CD4-positive, alpha-beta T cell (primary cell): Measurements from ENCODE around the gene COP1. TPM values are rescaled to one million over a fixed set of nuclear protein-coding genes. Genes with fewer than 3 reads are reported as not detected.

ENCODE experiments used
- ATAC-seq: fragments of 200-7000 bp; cut with Tn5 transposase; one replicate; pipeline ENCODE4 v1.10.0; 2022; ENCODE audit warnings: mild to moderate bottlenecking; ENCODE audit not compliant: poor library complexity
- CTCF ChIA-PET: fragments of 350-600 bp; sonication (Branson Sonifier 250); formaldehyde crosslinking; loops from one replicate; lab custom pipeline; 2021; ENCODE audit warnings: antibody characterized with exemption, inconsistent platforms; lab: Charles Lee
- POLR2A ChIA-PET: fragments of 350-600 bp; sonication (Branson Sonifier 250); formaldehyde crosslinking; loops from one replicate; lab custom pipeline; 2021; ENCODE audit warnings: antibody characterized with exemption, inconsistent platforms; lab: Charles Lee
- DNase-seq, 14 experiments: peaks; one replicate each; pipeline ENCODE4 v3.0.0-alpha.2; 2013 to 2020; ENCODE audit warnings: mixed read lengths in 2 of 14
- H3K27ac ChIP-seq, 2 donors: one replicate each; pipeline versions ENCODE4 v1.5.1 to v1.7.0; 2013; ENCODE audit warnings: low read length in 2 of 2, low read depth in 1 of 2, mild to moderate bottlenecking in 1 of 2
- H3K27me3 ChIP-seq, 2 experiments: 1 replicate in 1 of 2; 2 replicates in 1 of 2; pipeline versions ENCODE4 v1.6.1 to v1.7.0; 2013; ENCODE audit warnings: low read length in 2 of 2, control low read depth in 1 of 2, mild to moderate bottlenecking in 1 of 2, moderate library complexity in 1 of 2; ENCODE audit not compliant: insufficient read depth in 2 of 2, control insufficient read depth in 1 of 2
- H3K36me3 ChIP-seq: one replicate; pipeline ENCODE4 v1.6.1; 2013; ENCODE audit warnings: low read length, control low read depth; ENCODE audit not compliant: insufficient read depth
- H3K4me1 ChIP-seq: one replicate; pipeline ENCODE4 v1.6.1; 2013; ENCODE audit warnings: low read length, control low read depth; ENCODE audit not compliant: insufficient read depth
- H3K4me3 ChIP-seq: one replicate; pipeline ENCODE4 v1.5.1; 2013; ENCODE audit warnings: mild to moderate bottlenecking, low read length, moderate library complexity
- H3K9me3 ChIP-seq, 2 experiments: 1 replicate in 1 of 2; 2 replicates in 1 of 2; pipeline versions ENCODE4 v1.6.1 to v1.7.0; 2013; ENCODE audit warnings: low read length in 2 of 2, mild to moderate bottlenecking in 2 of 2, control low read depth in 1 of 2, moderate library complexity in 1 of 2; ENCODE audit not compliant: control insufficient read depth in 1 of 2, insufficient read depth in 1 of 2
- H3K27ac Mint-ChIP-seq: one replicate; pipeline ENCODE4 v1.8.0; 2020; ENCODE audit warnings: mixed read lengths
- H3K27me3 Mint-ChIP-seq: one replicate; pipeline ENCODE4 v1.8.0; 2021; ENCODE audit warnings: mixed read lengths
- H3K36me3 Mint-ChIP-seq: one replicate; pipeline ENCODE4 v1.8.0; 2021; ENCODE audit warnings: low read depth, mixed read lengths
- H3K4me1 Mint-ChIP-seq: one replicate; pipeline ENCODE4 v1.8.0; 2021; ENCODE audit warnings: low read depth, mixed read lengths
- H3K4me3 Mint-ChIP-seq: one replicate; pipeline ENCODE4 v1.8.0; 2020; ENCODE audit warnings: mild to moderate bottlenecking, mixed read lengths
- H3K9me3 Mint-ChIP-seq: one replicate; pipeline ENCODE4 v1.8.0; 2020; ENCODE audit warnings: mixed read lengths
- intact Hi-C, 2 experiments: fragments of 100-400 bp; cut with DNase I in 1 of 2; cut with micrococcal nuclease in 1 of 2; formaldehyde crosslinking; loops; one replicate each; pipeline versions ENCODE4 v1.15.1 to v1.9.0; 2023 to 2025; cut with DNase I, micrococcal nuclease
- total RNA-seq, 174 experiments: library from RNA in 2 of 174; stranded (reverse) in 2 of 174; gene quantifications; one replicate each; pipeline ENCODE4 v1.2.3 and lab custom pipeline; 2021 to 2026
- TF ChIP-seq, protein P1 (sequence below): fragments of 200-600 bp; IDR thresholded peaks from one replicate; pipeline ENCODE4 v1.8.0; 2022; ENCODE audit warnings: antibody characterized with exemption, mild to moderate bottlenecking

Gene COP1
- total RNA-seq, 2 experiments from 2014 or later = 38.6 to 42.2 TPM

DNA sequence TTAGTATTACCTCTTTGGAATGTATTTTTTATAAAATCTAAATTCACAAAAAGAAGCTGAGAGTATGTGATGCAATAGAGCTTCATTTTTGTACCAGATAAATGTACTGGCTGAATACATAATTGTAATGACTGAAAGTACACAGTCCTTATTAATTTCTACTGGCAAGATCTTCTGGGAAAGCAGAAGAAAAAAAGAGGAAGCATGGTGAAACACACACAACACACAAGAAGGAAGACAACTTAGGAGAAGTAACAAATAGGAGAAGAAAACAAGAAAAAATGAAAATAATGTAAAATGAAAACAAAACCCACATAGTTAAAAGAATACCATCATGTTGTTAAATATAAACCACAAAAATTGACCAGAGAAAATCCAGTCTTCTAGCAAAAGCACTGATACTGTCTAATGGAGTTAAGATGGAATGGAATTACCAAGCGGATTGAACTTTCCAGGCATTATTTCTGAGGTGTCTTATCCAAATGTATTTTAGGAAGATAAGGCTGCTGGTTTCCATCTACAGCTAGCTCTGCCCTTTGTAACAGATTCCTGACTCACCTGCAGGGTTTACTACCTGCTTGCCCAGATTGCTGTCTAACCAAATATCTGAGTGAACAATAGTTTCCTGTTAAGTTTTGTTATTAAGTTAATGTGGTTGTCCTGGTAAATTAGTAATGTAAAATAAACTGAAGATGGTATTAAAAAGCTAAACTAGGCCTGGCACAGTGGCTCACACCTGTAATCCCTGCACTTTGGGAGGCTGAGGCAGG, 4.5 kb upstream of the COP1 start:
- Histone ChIP-seq H3K27ac (no peak overlapping the region), H3K4me1 (peaks cover 8% of the 10 kb centered on the region), H3K36me3 (no peaks in the 10 kb centered on the region), H3K27me3 (peaks cover 0 to 7% of the 10 kb centered on the region in 2 experiments), H3K4me3 (no peak overlapping the region), H3K9me3 (peaks cover 0 to 4% of the 10 kb centered on the region in 2 experiments)
- peaks cover 10% of the 10 kb centered on the region for H3K4me1 Mint-ChIP-seq
- H3K27ac Mint-ChIP-seq = no peak overlapping the region
- H3K27me3 Mint-ChIP-seq = peaks cover 14% of the 10 kb centered on the region
- DNase-seq (peak in 1 of 14 experiments; percentile 4), ATAC-seq (no peak)
- ChIA-PET CTCF (interaction anchor here (0.7 kb wide), 1 partner anchor 125 kb away, joined by 4 read pairs; no protein-coding TSS in a partner anchor), POLR2A (interaction anchor here (0.6 kb wide), 1 partner anchor 143 kb away, joined by 3 read pairs; no protein-coding TSS in a partner anchor)
- H3K9me3 Mint-ChIP-seq = no peaks in the 10 kb centered on the region
- peaks cover 8% of the 10 kb centered on the region for H3K36me3 Mint-ChIP-seq
- H3K4me3 Mint-ChIP-seq = no peak overlapping the region
- TF ChIP-seq, protein P1, sequence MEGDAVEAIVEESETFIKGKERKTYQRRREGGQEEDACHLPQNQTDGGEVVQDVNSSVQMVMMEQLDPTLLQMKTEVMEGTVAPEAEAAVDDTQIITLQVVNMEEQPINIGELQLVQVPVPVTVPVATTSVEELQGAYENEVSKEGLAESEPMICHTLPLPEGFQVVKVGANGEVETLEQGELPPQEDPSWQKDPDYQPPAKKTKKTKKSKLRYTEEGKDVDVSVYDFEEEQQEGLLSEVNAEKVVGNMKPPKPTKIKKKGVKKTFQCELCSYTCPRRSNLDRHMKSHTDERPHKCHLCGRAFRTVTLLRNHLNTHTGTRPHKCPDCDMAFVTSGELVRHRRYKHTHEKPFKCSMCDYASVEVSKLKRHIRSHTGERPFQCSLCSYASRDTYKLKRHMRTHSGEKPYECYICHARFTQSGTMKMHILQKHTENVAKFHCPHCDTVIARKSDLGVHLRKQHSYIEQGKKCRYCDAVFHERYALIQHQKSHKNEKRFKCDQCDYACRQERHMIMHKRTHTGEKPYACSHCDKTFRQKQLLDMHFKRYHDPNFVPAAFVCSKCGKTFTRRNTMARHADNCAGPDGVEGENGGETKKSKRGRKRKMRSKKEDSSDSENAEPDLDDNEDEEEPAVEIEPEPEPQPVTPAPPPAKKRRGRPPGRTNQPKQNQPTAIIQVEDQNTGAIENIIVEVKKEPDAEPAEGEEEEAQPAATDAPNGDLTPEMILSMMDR = no peak
- intact Hi-C loops = no loop called here

DNA sequence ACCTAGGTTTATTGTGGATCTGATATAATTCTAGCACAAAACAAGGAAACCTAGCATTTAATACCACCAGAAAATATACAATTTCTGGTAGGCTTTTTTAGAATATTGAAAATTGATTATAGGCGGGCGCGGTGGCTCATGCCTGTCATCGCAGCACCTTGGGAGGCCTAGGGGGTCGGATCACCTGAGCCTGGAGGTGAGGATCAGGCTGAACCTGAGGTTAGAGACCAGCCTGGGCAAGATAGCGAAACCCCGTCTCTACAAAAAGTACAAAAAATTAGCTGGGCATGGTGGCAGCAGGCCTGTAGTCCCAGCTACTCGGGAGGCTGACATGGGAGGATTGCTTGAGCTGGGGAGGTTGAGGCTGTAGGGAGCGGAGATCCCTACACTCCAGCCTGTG, 948 bp upstream of the COP1 start:
- Mint-ChIP-seq H3K9me3 (no peaks in the 10 kb centered on the region), H3K27ac (peak overlapping the region; percentile 99), H3K4me3 (peak overlapping the region; percentile 100), H3K36me3 (peaks cover 19% of the 10 kb centered on the region), H3K4me1 (peaks cover 40% of the 10 kb centered on the region), H3K27me3 (peaks cover 3% of the 10 kb centered on the region)
- H3K9me3 ChIP-seq = no peaks in the 10 kb centered on the region
- peak overlapping the region; percentile 98 for H3K4me3 ChIP-seq
- ChIA-PET CTCF (no interaction called here), POLR2A (interaction anchor here (0.6 to 1.3 kb wide), 7 partner anchors 9 to 1244 kb away, joined by 3 to 5 read pairs (median 3); partner anchors contain the start of gene CACYBP)
- no peaks in the 10 kb centered on the region for H3K27me3 ChIP-seq
- peaks cover 16% of the 10 kb centered on the region for H3K4me1 ChIP-seq
- peak overlapping the region; percentile 87 to 95 for H3K27ac ChIP-seq
- ATAC-seq = no peak
- intact Hi-C loops = loop anchor here (5.0 to 10.0 kb wide), 3 partner anchors 46 to 1183 kb away; partner anchors contain the start of gene MRPS14 (in 1 of the 2)
- DNase-seq = peak in 2 of 14 experiments; percentile 11 to 26
- TF ChIP-seq, protein P1 = no peak
- no peaks in the 10 kb centered on the region for H3K36me3 ChIP-seq

DNA sequence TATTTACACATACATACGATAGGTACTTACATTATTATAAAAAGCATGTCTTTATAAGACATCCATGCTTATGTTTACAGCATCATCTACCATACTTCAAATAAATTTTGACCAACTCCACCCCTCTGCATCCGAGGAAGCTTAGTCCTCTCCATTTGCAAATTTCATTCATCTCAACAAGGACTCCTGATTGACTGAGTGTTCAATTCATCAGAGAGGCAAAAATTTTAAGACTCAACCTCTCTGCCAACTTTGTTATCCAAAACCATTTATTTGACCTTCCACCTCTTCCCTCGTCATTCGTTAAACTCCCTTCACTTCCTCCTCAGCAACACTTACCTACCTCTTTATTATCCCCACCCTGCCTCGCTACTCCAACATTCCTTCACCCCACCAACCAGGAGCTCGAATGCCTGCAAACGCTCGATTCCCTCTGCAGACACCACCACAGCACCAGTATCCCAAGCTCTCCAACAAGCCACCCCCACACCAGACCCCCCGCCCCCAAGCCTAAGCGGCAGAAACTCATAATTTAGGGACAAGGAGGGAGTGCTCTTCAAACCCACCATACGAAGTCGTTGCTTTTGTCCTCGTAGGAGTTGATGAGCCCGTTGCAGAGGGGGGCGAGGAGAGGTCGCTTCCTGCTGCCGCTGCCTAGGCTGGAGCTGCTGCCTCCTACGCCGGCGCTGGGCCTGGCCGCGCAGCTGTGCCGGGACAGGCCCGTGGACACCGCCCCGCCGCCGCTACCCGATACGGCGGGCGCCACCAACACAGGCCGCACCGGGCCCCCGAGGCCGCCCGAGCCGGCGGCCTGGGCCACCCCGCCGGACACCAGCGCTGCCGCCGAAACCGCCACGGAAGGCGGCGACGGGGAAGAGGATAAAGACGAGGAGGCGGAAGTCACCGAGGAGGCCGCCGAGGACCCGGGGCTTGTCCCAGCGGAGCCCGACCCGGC, 803 bp downstream of the COP1 start:
- H3K4me1 Mint-ChIP-seq = peaks cover 51% of the 10 kb centered on the region
- peak overlapping the region; percentile 98 for H3K4me3 ChIP-seq
- POLR2A ChIA-PET = interaction anchor here (0.9 to 1.5 kb wide), 3 partner anchors 19 to 1207 kb away, joined by 3 to 5 read pairs (median 4); partner anchors contain the start of gene CACYBP
- DNase-seq = peak in 8 of 14 experiments; percentile 20 to 47 (median 27)
- peak; percentile 15 for ATAC-seq
- no peaks in the 10 kb centered on the region for H3K36me3 ChIP-seq
- H3K4me1 ChIP-seq = peaks cover 21% of the 10 kb centered on the region
- no peaks in the 10 kb centered on the region for H3K9me3 Mint-ChIP-seq
- H3K27ac ChIP-seq = peak overlapping the region; percentile 87 to 95
- H3K27me3 ChIP-seq = no peaks in the 10 kb centered on the region
- intact Hi-C loops = loop anchor here (5.0 to 10.0 kb wide), 3 partner anchors 44 to 1181 kb away; partner anchors contain the start of gene MRPS14 (in 1 of the 2)
- CTCF ChIA-PET = no interaction called here
- peak overlapping the region; percentile 99 for H3K27ac Mint-ChIP-seq
- H3K4me3 Mint-ChIP-seq = peak overlapping the region; percentile 100
- peaks cover 23% of the 10 kb centered on the region for H3K36me3 Mint-ChIP-seq
- H3K27me3 Mint-ChIP-seq = peaks cover 3% of the 10 kb centered on the region
- no peaks in the 10 kb centered on the region for H3K9me3 ChIP-seq
- TF ChIP-seq, protein P1 = no peak
